ENCODE measurements around the gene SPRY4.

DNA sequence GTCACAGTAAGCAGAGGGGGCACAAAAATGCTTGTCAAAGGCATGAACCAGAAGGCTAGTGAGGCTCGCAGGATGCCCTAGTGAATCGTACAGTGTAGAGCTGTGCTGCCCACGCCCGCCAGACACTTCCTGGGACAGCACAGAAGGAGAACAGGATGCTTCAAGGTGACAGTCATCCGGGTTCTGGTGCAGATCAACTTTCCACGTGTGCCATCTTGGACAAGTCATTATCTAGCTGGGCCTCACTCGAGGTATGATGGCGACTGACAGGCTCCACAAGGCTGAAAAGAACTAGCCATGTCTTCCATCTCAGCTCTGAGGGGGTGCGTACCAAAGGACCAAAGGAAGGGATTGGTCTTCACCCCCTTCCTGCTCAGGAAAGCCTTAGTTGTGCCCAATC lies 14.0 kb downstream of the SPRY4 start:
- TF ChIP-seq, protein P1, sequence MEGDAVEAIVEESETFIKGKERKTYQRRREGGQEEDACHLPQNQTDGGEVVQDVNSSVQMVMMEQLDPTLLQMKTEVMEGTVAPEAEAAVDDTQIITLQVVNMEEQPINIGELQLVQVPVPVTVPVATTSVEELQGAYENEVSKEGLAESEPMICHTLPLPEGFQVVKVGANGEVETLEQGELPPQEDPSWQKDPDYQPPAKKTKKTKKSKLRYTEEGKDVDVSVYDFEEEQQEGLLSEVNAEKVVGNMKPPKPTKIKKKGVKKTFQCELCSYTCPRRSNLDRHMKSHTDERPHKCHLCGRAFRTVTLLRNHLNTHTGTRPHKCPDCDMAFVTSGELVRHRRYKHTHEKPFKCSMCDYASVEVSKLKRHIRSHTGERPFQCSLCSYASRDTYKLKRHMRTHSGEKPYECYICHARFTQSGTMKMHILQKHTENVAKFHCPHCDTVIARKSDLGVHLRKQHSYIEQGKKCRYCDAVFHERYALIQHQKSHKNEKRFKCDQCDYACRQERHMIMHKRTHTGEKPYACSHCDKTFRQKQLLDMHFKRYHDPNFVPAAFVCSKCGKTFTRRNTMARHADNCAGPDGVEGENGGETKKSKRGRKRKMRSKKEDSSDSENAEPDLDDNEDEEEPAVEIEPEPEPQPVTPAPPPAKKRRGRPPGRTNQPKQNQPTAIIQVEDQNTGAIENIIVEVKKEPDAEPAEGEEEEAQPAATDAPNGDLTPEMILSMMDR (IDR thresholded peaks at IDR 0.05; ENCODE audit: low read depth, low read length), result no peak
- TF ChIP-seq POLR2A (IDR thresholded peaks at IDR 0.05; ENCODE audit: extremely low read depth, insufficient read length) (no peak), MYC (IDR thresholded peaks at IDR 0.05; ENCODE audit: low read depth, low read length) (no peak)
